HG02623 (cell line): ENCODE data around the gene ZBTB25.
A peak's percentile ranks its signal among the peaks of the same experiment; 100 is the strongest.

Experiments used
- ATAC-seq: cut with Tn5 transposase; IDR thresholded peaks from one replicate; pipeline ENCODE4 v1.9.1; 2021; ENCODE audit warnings: moderate library complexity; ENCODE audit not compliant: unreplicated experiment

ZBTB25 gene, protein sequence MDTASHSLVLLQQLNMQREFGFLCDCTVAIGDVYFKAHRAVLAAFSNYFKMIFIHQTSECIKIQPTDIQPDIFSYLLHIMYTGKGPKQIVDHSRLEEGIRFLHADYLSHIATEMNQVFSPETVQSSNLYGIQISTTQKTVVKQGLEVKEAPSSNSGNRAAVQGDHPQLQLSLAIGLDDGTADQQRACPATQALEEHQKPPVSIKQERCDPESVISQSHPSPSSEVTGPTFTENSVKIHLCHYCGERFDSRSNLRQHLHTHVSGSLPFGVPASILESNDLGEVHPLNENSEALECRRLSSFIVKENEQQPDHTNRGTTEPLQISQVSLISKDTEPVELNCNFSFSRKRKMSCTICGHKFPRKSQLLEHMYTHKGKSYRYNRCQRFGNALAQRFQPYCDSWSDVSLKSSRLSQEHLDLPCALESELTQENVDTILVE

DNA sequence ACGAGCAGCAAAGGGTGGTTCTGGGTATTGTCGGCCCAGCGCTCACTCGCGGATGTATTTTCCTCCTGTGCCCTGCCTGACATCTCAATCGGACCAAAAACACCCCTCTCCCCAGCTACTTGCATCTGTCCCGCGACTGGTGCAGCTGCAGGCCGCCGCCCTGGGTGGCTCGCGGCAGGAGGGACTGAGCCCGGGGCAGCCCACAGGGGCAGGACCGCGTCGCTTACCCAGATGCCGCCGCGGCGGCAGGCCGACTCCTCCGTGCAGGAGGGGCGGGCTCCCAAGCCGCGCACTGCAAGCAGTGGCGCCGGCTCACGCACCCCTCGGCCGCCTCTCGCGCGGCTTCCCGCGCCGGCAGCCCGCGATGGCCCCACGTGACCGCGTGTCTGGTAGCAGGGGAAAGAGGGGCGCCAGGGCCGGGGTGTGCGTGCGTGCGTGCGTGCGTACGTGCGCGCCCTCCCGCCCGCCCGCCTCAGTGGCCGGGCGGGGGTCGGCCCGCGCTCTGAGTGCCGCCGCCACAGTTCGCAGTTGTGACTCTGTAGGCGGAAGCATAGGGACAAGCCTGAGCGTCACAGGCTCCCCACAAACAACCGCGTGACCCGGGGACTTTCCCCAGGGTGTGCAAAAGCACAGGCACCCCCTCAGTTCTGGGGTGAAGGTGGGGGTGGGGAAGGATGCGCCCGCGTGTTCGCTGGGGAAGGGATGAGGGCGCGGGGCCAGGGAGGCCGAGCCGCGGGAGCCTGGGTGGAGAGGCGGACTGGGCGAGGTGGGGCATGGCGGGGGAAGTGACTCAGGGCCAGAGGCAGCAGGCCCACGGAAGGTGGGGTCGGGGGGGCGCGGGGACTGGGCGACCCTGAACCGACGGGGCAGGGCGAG is at the start of gene ZBTB25:
Gene ZBTB25, minus strand, starts transcription at position 405 of the 876 bp plus-strand sequence. CDS start 13,305 bp downstream, outside the sequence.
- ATAC-seq, result peak; percentile 56

DNA sequence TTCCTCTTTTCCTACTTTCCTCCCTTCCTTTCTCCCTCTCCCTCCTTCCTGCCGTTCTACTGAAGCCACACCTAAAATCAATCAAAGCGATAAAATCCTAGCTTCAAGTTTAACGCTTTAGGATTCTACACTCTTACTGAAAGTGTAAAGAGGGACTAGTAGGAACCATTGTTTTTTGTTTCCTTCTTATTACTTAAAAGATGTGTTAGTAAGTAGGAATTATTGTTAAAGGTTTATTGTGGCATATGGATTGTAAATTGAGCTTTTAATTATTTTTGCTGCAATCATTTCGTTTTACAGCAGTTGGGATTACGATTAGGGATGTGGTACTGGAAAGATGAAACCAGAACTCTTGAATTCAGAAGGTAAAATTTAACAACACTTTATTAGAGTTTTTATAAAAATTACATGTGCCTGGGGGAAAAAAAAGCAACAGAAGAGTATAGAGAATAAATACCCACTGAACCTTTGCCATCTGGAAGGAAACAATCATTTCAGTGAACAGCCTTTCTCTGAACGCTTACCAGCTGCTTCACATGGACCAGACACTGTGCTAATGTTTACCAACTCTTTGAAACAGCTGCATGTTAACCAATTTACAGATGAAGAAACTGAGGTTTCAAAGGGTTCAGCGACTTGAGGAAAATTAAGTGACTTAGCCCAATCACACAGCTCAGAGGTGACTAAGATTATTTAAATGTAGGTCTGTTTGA is 47.1 kb upstream of the ZBTB25 start:
- ATAC-seq, result no peak

DNA sequence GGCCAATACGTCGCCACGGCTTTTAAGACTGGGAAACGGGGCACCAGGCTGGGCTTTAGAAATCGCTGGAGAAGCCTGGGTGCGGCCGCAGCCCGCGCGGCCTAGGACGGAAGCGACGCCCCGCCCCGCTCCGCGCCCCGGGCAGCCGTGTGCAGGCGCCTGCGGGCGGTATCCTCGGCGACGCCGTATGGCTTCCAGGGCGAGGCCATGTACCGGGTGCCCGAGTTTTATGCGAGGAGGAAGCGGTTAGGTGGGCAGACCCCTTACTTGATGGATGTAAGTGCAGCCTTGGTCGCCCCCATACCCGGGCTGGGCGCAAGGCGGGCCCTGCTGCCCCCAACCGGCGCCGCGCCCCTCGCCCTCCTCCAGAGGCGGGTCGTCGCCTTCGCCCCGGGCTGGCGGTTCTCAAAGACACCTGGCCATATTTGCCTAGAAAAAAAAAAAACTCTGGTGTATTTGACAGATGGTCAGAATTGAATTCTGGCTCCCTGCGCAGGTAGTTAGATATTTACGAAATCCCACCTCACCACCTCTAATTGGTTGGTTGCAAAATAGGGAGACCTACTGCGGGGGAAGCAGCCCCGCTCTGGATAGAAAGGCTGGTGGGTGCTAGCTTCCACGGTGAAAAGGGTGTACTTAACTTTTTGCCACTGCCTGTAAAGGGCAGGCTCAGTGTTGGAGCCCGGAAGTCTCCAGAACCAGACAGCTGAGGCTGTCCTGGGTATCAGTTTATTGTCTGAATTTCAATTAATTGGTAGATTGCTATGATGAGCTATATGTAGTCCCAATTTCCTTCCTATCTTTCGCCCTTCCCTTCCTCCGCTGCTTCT is 46.4 kb upstream of the ZBTB25 start, which contains the start of gene PPP1R36:
Gene PPP1R36, plus strand, starts transcription at position 171 of the 830 bp plus-strand sequence. Its CDS starts 37 bp downstream, at position 208.
- ATAC-seq, result no peak

DNA sequence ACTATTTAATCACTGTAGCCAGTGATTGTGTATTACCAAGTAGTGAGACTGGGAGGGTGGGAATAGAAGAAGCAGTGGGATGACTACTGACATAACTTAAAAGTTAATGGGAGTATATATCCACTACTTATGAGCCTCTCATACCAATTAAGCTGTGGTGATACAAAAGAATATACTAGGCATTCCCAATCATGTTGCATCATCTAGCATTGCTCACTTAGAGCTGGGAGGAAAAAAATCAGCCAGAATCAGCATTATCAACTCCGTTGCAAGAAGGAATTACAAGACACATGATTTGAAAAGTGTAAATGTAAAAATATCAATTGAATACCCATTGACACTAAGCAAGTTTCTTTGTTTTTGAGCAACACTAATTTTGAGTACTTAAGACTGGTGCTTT is 45.4 kb upstream of the ZBTB25 start:
- no peak for ATAC-seq

DNA sequence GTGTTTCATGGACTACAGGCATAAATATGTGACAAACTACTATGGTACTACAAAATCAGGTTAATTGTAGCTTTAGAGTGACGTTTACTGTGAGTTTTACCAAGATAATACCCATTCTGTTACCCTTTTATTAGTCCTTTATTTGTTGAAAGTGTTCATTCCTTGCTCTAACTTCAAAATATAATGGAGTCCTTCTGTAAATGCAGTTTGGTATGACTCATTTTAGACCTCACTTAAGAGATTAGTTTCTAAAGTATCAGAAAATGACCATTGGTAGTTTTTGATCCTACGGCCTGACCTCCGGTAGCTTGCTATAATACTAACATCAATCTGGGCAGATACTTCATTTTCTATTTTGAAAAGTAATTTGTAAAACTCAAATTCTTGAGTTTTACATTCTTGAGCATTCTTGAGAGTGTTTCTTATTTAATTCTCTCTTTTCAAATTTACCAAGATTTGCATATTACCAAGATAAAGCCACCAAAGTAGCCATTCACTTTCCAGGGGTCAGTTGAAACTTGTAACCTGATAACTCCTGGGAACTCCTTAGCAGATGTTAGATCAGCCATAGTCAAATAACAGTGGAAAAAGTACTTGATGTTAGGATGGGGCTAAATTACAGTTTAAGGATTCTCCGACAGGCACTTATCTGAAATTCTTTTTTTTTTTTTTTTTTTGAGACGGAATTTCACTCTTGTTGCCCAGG is 41.1 kb upstream of the ZBTB25 start:
- ATAC-seq, result no peak

DNA sequence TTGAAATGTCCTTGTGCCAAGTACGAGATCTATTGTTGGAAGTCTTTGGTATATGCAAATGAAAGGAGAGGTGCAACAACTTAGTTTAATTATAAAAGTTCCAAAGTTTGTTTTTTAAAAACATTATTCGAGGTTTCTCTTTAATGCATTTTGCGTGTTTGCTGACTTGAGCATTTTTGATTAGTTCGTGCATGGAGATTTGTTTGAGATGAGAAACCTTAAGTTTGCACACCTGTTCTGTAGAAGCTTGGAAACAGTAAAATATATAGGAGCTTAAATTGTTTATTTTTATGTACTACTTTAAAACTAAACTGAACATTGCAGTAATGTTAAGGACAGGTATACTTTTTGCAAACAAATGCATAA is 39.2 kb upstream of the ZBTB25 start:
- no peak for ATAC-seq

DNA sequence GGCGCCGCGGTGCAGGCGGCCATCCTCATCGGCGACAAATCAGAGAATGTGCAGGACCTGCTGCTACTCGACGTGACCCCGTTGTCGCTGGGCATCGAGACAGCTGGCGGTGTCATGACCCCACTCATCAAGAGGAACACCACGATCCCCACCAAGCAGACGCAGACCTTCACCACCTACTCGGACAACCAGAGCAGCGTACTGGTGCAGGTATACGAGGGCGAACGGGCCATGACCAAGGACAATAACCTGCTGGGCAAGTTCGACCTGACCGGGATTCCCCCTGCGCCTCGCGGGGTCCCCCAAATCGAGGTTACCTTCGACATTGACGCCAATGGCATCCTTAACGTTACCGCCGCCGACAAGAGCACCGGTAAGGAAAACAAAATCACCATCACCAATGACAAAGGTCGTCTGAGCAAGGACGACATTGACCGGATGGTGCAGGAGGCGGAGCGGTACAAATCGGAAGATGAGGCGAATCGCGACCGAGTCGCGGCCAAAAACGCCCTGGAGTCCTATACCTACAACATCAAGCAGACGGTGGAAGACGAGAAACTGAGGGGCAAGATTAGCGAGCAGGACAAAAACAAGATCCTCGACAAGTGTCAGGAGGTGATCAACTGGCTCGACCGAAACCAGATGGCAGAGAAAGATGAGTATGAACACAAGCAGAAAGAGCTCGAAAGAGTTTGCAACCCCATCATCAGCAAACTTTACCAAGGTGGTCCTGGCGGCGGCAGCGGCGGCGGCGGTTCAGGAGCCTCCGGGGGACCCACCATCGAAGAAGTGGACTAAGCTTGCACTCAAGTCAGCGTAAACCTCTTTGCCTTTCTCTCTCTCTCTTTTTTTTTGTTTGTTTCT is 38.6 kb upstream of the ZBTB25 start:
- ATAC-seq, result no peak

DNA sequence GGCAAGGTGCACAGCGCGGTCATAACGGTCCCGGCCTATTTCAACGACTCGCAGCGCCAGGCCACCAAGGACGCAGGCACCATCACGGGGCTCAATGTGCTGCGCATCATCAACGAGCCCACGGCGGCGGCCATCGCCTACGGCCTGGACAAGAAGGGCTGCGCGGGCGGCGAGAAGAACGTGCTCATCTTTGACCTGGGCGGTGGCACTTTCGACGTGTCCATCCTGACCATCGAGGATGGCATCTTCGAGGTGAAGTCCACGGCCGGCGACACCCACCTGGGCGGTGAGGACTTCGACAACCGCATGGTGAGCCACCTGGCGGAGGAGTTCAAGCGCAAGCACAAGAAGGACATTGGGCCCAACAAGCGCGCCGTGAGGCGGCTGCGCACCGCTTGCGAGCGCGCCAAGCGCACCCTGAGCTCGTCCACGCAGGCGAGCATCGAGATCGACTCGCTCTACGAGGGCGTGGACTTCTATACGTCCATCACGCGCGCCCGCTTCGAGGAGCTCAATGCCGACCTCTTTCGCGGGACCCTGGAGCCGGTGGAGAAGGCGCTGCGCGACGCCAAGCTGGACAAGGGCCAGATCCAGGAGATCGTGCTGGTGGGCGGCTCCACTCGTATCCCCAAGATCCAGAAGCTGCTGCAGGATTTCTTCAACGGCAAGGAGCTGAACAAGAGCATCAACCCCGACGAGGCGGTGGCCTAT is 37.8 kb upstream of the ZBTB25 start:
- no peak for ATAC-seq

DNA sequence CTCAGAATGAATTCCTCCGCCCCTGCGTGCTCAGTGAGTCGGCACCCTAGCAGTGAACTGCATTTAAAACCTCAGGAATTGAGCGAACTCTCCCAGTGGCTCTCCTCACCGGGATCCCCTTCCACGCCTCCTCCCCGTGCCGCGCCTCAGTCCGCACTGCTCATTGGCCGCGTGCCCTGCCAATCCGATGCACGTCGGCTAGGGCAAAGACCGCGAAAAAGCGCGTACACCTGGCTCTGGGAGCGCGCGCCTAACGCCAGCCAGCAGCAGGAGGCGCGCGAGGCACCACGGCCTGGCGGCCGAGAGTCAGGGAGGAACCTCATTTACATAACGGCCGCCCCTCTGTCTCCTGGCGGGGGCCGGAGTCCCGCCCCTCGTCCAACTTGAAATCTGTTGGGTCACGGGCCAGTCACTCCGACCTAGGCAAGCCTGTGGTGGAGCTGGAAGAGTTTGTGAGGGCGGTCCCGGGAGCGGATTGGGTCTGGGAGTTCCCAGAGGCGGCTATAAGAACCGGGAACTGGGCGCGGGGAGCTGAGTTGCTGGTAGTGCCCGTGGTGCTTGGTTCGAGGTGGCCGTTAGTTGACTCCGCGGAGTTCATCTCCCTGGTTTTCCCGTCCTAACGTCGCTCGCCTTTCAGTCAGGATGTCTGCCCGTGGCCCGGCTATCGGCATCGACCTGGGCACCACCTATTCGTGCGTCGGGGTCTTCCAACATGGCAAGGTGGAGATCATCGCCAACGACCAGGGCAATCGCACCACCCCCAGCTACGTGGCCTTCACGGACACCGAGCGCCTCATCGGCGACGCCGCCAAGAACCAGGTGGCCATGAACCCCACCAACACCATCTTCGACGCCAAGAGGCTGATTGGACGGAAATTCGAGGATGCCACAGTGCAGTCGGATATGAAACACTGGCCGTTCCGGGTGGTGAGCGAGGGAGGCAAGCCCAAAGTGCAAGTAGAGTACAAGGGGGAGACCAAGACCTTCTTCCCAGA is 36.9 kb upstream of the ZBTB25 start, which contains the start of gene HSPA2:
Gene HSPA2, plus strand, starts transcription at position 534 of the 995 bp plus-strand sequence. Its CDS starts 109 bp downstream, at position 643.
- ATAC-seq, result peak; percentile 96

DNA sequence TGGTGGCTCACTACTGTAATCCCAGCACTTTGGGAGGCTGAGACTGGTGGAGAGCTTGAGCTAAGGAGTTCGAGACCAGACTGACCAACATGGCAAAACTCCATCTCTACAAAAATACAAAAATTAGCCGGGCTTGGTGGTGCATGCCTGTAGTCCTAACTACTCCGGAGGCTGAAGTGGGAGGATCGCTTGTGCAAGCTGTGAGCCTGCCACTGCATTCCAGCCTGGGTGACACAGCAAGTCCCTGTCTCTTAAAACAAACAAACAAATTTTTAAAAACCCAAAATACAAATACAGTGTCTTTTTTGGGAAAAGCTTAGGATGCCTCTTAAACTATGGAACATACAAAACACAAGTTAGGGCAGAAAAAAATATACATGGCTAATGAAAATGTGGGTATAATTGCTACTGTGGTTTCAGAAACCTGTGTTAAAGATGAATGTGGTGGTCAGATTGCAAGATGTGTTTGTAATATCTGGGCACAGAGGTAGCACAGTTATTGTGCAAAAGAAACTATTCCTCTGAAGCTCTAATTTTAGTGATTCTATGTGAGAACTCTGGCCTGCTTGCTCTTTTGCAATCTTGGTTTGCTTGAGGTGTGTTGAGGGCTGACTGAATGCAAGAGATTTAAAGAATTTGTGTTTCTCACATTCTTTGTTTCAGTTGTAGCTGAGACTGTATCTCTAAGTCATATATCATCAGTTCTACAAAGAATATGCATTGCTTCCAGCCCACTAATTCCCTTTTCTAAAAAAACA is 33.0 kb upstream of the ZBTB25 start:
- no peak for ATAC-seq

DNA sequence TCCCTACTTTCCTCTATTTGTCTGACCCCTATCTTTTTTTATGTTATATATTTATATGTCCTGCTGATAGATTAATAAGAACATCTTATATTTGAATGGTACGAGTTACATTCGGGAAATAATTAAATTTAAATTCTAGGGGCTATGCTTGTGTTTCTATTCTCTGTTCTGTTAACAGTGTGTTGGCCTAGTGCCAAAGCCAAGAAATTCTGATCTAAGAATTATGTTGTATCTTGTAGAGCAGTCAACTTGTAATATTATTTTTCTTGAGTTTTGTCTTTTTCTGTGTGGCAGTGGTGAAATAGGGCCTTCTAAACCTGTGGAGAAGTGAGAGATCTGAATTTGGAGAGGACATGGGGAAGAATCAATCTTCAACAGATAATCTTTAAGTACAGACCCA is 27.9 kb upstream of the ZBTB25 start:
- ATAC-seq, result no peak

DNA sequence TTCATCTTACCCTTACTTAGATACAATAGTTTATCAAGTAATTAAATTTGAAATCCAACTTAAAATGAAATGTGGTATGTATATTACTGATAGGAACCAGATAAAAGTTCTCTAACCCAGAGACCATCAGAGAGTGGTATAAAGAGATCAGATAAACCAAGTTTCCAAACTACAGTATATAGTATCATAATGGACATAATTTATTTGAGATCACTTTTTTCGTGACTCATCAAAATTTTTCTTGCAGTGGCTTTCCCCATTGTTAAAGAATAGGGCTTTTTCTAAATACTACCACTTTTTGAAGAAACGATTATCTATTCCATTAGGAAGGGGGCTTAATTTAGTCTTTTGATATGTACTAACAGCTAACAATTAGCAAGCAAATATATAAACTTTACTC is 21.7 kb upstream of the ZBTB25 start:
- no peak for ATAC-seq

DNA sequence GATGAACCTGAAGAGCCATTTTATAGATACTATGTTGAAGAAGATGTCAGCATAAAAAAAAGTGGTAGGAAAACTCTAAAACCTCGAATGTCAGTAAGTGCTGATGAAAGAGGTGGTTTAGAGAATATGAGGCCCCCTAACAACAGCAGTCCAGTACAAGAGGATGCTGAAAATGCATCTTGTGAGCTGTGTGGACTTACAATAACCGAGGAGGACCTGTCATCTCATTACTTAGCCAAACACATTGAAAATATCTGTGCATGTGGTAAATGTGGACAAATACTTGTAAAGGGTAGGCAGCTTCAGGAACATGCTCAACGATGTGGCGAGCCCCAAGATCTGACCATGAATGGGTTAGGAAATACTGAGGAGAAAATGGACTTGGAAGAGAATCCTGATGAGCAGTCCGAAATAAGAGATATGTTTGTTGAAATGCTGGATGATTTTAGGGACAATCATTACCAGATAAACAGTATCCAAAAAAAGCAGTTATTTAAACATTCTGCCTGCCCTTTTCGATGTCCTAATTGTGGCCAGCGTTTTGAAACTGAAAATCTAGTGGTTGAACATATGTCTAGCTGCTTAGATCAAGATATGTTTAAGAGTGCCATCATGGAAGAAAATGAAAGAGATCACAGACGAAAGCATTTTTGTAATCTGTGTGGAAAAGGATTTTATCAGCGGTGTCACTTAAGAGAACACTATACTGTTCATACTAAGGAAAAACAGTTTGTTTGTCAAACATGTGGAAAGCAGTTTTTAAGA is 19.1 kb upstream of the ZBTB25 start:
- ATAC-seq, result no peak

DNA sequence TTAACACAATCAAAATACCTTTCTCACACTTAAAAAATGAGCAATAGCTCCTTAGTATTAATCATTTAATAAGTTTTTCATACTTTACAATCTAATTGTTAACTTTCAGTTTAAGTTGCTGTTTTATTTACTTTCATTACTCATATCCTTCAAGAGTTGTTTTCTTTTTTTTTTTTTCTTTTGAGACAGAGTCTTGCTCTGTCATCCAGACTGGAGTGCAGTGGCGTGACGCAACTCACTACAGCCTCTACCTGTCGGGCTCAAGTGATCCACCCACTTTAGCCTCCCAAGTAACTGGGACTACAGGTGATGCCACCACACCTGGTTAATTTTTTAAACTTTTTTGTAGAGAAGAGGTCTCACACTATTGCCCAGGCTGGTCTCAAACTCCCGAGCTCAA is 17.1 kb upstream of the ZBTB25 start:
- ATAC-seq, result no peak

DNA sequence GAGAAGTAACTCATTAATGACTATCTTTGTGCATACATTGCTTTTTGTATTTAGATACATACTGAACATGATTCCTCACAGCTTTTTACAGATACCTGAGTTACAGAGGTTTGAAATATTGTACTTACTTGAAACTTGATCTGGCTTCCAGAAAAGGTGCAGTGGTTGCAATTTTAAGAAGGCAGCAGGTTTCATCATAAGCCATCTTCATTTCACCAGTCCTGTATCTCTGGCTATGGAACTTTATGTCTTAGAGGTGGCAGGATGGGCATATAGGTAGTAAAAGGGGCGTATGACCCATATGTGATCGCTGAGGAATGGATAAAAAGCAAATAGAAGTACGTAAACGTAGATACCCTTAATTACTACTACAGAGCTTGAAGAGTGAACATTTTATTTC is 14.6 kb upstream of the ZBTB25 start:
- ATAC-seq, result no peak
